ENCODE results near the gene ALDH8A1. TPM values are rescaled to one million over a fixed set of nuclear protein-coding genes. Genes with fewer than 3 reads are reported as not detected.

Gene ALDH8A1
- total and polyA plus RNA-seq, 2 of the 8 experiments (the other 6 are each of a cell fraction or from before 2014, with no cell fraction given): 0.08 to 0.28 TPM

DNA sequence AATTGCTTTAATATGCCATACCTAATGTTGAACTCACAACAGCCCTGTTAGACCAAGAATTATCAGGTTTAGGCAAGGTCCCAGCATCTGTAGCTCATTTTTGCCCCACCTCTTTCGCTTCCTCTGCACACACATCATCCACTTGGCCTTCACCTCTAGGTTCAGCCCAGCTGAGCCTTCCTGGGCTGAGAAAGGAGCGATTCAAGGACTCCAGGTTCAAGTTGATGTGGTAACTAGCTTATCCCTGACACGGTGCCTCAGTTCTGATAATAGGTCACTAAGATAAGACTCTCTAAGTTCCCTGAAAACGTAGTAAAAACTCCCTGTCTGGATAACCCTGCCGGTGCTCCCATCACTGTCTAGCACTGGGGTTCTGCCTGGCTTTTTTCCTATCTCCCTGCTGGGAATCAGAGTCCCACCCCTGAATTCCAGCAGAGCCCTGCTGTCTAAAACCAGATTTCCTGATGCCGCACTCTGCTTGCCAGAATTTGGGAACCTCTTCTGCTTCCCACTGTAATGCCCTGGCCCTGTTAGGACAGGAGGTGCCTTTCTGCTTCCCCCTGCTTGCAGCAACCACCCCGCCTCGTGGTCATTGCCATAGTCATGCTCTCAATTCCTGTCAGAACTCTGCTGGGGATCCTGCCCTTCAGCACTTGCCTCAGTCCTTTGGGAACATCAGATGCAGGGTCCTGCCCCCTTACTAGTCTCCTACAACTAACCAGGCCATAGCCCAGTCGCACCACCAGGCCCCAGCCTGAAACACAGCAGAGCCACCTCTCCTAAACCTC is 47.6 kb downstream of the ALDH8A1 start:
- H3K79me1 ChIP-seq (ENCODE audit: low read depth, low read length): no peaks in the 10 kb centered on the region
- H2AK5ac ChIP-seq (ENCODE audit: low read depth, low read length): no peak overlapping the region
- 81% methylated on average over 9 of the region's 9 CpGs; no CpG with 5 or more reads in 1 of the 2 experiments for WGBS, 2 experiments (ENCODE audit: extremely low coverage in 1 of 2, insufficient coverage in 1 of 2, insufficient read length in 1 of 2, insufficient replicate concordance in 2 of 2, low coverage in 1 of 2, low lambda C conversion rate in 2 of 2, missing lambda C conversion rate in 1 of 2)
- H3K4me1 ChIP-seq (replicated peaks in 1 of 4; ENCODE audit: control insufficient read depth in 3 of 4, insufficient read depth in 4 of 4, low read length in 3 of 4): no peaks in the 10 kb centered on the region
- no peak overlapping the region for H3K23ac ChIP-seq (ENCODE audit: insufficient read length)
- H2BK120ac ChIP-seq (replicated peaks; ENCODE audit: low read depth, low read length): no peak overlapping the region
- no peaks in the 10 kb centered on the region for H3K27me3 ChIP-seq (replicated peaks in 1 of 4; ENCODE audit: control insufficient read depth in 3 of 4, extremely low read depth in 1 of 4, insufficient read depth in 3 of 4, low read length in 3 of 4)
- no peak overlapping the region for H2BK5ac ChIP-seq (ENCODE audit: low read depth, low read length)
- H3K36me3 ChIP-seq (ENCODE audit: control insufficient read depth in 2 of 4, insufficient read depth in 4 of 4, low read length in 3 of 4): no peaks in the 10 kb centered on the region
- H3K18ac ChIP-seq (ENCODE audit: extremely low read depth, low read length): no peak overlapping the region
- H3K14ac ChIP-seq (ENCODE audit: insufficient read length): no peak overlapping the region
- no peak overlapping the region for H4K8ac ChIP-seq (ENCODE audit: extremely low read depth, insufficient read depth, low read length)
- CTCF ChIA-PET (ENCODE audit: partially characterized antibody): interaction anchor here (0.7 to 1.8 kb wide), 5 partner anchors 11 to 729 kb away, joined by 3 to 8 read pairs (median 4); no protein-coding TSS in a partner anchor
- H3K9ac ChIP-seq (replicated peaks in 1 of 4; ENCODE audit: extremely low read depth in 1 of 4, low read depth in 3 of 4, low read length in 3 of 4): no peak overlapping the region
- no peaks in the 10 kb centered on the region for H4K20me1 ChIP-seq (replicated peaks in 1 of 2; ENCODE audit: control insufficient read depth in 1 of 2, insufficient read depth in 2 of 2, low read length in 2 of 2)
- no peak overlapping the region for H3K4me2 ChIP-seq (ENCODE audit: insufficient read depth in 1 of 2, low read depth in 2 of 2, low read length in 2 of 2)
- no peak overlapping the region for H3K4ac ChIP-seq (replicated peaks; ENCODE audit: insufficient read length, low read depth, low read length)
- no peak for DNase-seq (ENCODE audit: low read depth in 1 of 2, low spot score in 2 of 2)
- H4K91ac ChIP-seq (replicated peaks; ENCODE audit: insufficient read length, low read length): no peak overlapping the region
- H2BK12ac ChIP-seq (ENCODE audit: low read depth, low read length): no peak overlapping the region
- H2BK15ac ChIP-seq (ENCODE audit: low read length): no peak overlapping the region
- H3K4me3 ChIP-seq (ENCODE audit: extremely low read depth in 1 of 4, insufficient read depth in 2 of 4, low read depth in 3 of 4, low read length in 4 of 4): no peak overlapping the region
- H3K56ac ChIP-seq (replicated peaks; ENCODE audit: insufficient read length, low read depth, low read length): no peak overlapping the region
- H2BK20ac ChIP-seq (ENCODE audit: low read length): no peak overlapping the region
- H3K79me2 ChIP-seq (ENCODE audit: control insufficient read depth in 1 of 2, insufficient read depth in 2 of 2, low read length in 2 of 2): no peaks in the 10 kb centered on the region
- H3K9me3 ChIP-seq (ENCODE audit: insufficient read depth in 2 of 2, low read depth in 1 of 2, low read length in 1 of 2): no peaks in the 10 kb centered on the region
- H4K5ac ChIP-seq (ENCODE audit: insufficient read length, low read depth, low read length): no peak overlapping the region
- peak overlapping the region; percentile 70; the same call in 1 of the 2 replicates for H2AFZ ChIP-seq (ENCODE audit: low read length)
- H3K23me2 ChIP-seq (ENCODE audit: low read depth, low read length): no peaks in the 10 kb centered on the region
- POLR2A ChIA-PET (ENCODE audit: partially characterized antibody): no interaction called here
- FAIRE-seq: no peak
- H3K27ac ChIP-seq (ENCODE audit: low read depth, low read length): no peak overlapping the region
- no peak for TF ChIP-seq HDAC2 (IDR thresholded peaks at IDR 0.05; ENCODE audit: borderline replicate concordance in 1 of 2, low read depth in 2 of 2, low read length in 2 of 2)
- no peak for TF ChIP-seq TAF7 (optimal IDR thresholded peaks at IDR 0.05; ENCODE audit: borderline replicate concordance, low read depth, low read length)
- TF ChIP-seq ASH2L (IDR thresholded peaks at IDR 0.05; ENCODE audit: low read length): no peak
- no peak for TF ChIP-seq EGR1 (IDR thresholded peaks at IDR 0.05; ENCODE audit: borderline replicate concordance, low read depth, low read length)
- no peak for TF ChIP-seq GTF2F1 (IDR thresholded peaks at IDR 0.05; ENCODE audit: borderline replicate concordance, low read depth, low read length)
- TF ChIP-seq TEAD4 (IDR thresholded peaks at IDR 0.05; ENCODE audit: low read depth, low read length): no peak
- no peak for TF ChIP-seq RBBP5 (IDR thresholded peaks at IDR 0.05; ENCODE audit: borderline replicate concordance, low read depth, low read length)
- TF ChIP-seq SP1 (IDR thresholded peaks at IDR 0.05; ENCODE audit: low read depth, low read length): no peak
- no peak for TF ChIP-seq CHD1 (IDR thresholded peaks at IDR 0.05; ENCODE audit: low read depth, low read length)
- no peak for TF ChIP-seq SIN3A (conservative IDR thresholded peaks at IDR 0.05 in 1 of 2, IDR thresholded peaks at IDR 0.05 in 1 of 2; ENCODE audit: low read depth in 1 of 2, low read length in 2 of 2)
